Ascending aorta (tissue), 2 donors: ENCODE data around the gene TGFB2. TPM values are rescaled to one million over a fixed set of nuclear protein-coding genes. Genes with fewer than 3 reads are reported as not detected.
"Not testable (repeated sequence)": the region's sequence is repeated elsewhere in the genome, so short reads cannot be mapped to it uniquely, and the experiment has no call there.

Experiments used
- DNase-seq, 2 donors: peaks; one replicate each; pipeline ENCODE4 v3.0.0-alpha.2; 2019; ENCODE audit warnings: low spot score in 2 of 2
- H3K27ac ChIP-seq, 2 donors: fragments of 200-600 bp; sonication (generic); one replicate each; pipeline ENCODE4 v1.5.1; 2016 to 2017; ENCODE audit warnings: mild to moderate bottlenecking in 1 of 2
- H3K27me3 ChIP-seq: fragments of 200-600 bp; sonication (generic); one replicate; pipeline ENCODE4 v1.5.1; 2017
- H3K36me3 ChIP-seq, 2 donors: fragments of 200-600 bp; sonication (generic); one replicate each; pipeline ENCODE4 v1.5.1; 2016
- H3K4me1 ChIP-seq, 2 donors: fragments of 200-600 bp; sonication (generic); one replicate each; pipeline ENCODE4 v1.5.1; 2016 to 2017; ENCODE audit warnings: mild to moderate bottlenecking in 1 of 2
- H3K4me3 ChIP-seq, 2 donors: fragments of 200-600 bp; sonication (generic); one replicate each; pipeline ENCODE4 v1.5.1; 2016 to 2017; ENCODE audit warnings: mild to moderate bottlenecking in 1 of 2
- H3K9me3 ChIP-seq, 2 donors: fragments of 200-600 bp; sonication (generic); one replicate each; pipeline ENCODE4 v1.5.1; 2016
- intact Hi-C: fragments of 100-400 bp; cut with DNase I; formaldehyde crosslinking; loops from one replicate; pipeline ENCODE4 v1.15.1; 2023
- total RNA-seq: library from RNA; depleted of rRNA; stranded (reverse); fragments of >200 nt; gene quantifications from one replicate; pipeline ENCODE4 v1.1.0, GENCODE V29; 2016
- TF ChIP-seq, protein P1 (sequence below), 3 experiments: fragments of 200-600 bp in 2 of 3; fragments of 450-650 bp in 1 of 3; sonication (generic) in 2 of 3; IDR thresholded peaks; one replicate each; pipeline ENCODE4 v1.5.1; 2016 to 2019; ENCODE audit warnings: antibody characterized with exemption in 3 of 3, mild to moderate bottlenecking in 1 of 3, moderate library complexity in 1 of 3

Gene TGFB2
- total RNA-seq, 1 donor from 2014 or later = 9.9 TPM

GRCh38 chr1:218305472-218306064 is 39.6 kb upstream of the TGFB2 start:
- intact Hi-C loops = no loop called here
- no peaks in the 10 kb centered on the region for H3K9me3 ChIP-seq
- H3K4me3 ChIP-seq = no peak overlapping the region
- H3K27ac ChIP-seq = no peak overlapping the region
- peaks cover 0 to 5% of the 10 kb centered on the region in 2 donors for H3K36me3 ChIP-seq
- no peaks in the 10 kb centered on the region for H3K27me3 ChIP-seq
- TF ChIP-seq, protein P1, sequence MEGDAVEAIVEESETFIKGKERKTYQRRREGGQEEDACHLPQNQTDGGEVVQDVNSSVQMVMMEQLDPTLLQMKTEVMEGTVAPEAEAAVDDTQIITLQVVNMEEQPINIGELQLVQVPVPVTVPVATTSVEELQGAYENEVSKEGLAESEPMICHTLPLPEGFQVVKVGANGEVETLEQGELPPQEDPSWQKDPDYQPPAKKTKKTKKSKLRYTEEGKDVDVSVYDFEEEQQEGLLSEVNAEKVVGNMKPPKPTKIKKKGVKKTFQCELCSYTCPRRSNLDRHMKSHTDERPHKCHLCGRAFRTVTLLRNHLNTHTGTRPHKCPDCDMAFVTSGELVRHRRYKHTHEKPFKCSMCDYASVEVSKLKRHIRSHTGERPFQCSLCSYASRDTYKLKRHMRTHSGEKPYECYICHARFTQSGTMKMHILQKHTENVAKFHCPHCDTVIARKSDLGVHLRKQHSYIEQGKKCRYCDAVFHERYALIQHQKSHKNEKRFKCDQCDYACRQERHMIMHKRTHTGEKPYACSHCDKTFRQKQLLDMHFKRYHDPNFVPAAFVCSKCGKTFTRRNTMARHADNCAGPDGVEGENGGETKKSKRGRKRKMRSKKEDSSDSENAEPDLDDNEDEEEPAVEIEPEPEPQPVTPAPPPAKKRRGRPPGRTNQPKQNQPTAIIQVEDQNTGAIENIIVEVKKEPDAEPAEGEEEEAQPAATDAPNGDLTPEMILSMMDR (IDR thresholded peaks at IDR 0.05) = no peak
- H3K4me1 ChIP-seq = no peaks in the 10 kb centered on the region
- DNase-seq = no peak

DNA sequence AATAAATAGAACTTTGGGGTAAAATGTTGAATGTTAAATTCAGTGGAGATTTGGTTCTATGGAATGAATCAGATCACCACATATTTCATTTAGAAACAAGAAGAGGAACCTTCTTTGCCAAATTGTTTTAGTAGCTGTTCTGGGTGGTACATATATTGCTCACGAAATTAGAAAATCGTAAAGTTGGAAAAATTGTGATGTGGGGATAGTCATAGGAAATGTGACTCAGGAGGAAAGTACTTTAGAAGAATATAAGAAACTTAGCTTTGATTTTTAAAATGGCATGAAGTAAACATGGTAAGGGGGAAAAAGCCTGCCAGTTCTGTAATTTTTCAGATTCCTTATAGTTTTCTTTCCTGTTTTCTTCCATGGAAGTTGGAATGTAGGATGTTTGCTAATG is 32.6 kb upstream of the TGFB2 start:
- intact Hi-C loops = no loop called here
- no peak overlapping the region for H3K27ac ChIP-seq
- TF ChIP-seq, protein P1 (IDR thresholded peaks at IDR 0.05) = no peak
- H3K4me1 ChIP-seq = no peaks in the 10 kb centered on the region
- no peaks in the 10 kb centered on the region for H3K36me3 ChIP-seq
- DNase-seq = no peak
- no peaks in the 10 kb centered on the region for H3K9me3 ChIP-seq
- no peaks in the 10 kb centered on the region for H3K27me3 ChIP-seq
- H3K4me3 ChIP-seq = no peak overlapping the region

GRCh38 chr1:218314316-218314715 is 30.8 kb upstream of the TGFB2 start:
- no peak for DNase-seq
- H3K4me1 ChIP-seq = no peaks in the 10 kb centered on the region
- no peak overlapping the region for H3K4me3 ChIP-seq
- H3K27ac ChIP-seq = no peak overlapping the region
- no peaks in the 10 kb centered on the region for H3K27me3 ChIP-seq
- no peaks in the 10 kb centered on the region for H3K9me3 ChIP-seq
- TF ChIP-seq, protein P1 (IDR thresholded peaks at IDR 0.05) = no peak
- intact Hi-C loops = no loop called here
- peaks cover 0 to 4% of the 10 kb centered on the region in 2 donors for H3K36me3 ChIP-seq

- Histone ChIP-seq H3K27me3 (no peaks in the 10 kb centered on the region), H3K36me3 (peaks cover 0 to 4% of the 10 kb centered on the region in 2 donors), H3K9me3 (no peaks in the 10 kb centered on the region), H3K4me3 (no peak overlapping the region), H3K4me1 (no peaks in the 10 kb centered on the region), H3K27ac (no peak overlapping the region)
- TF ChIP-seq, protein P1 (IDR thresholded peaks at IDR 0.05) = no peak
- DNase-seq = no peak
- intact Hi-C loops = no loop called here
Observed at GRCh38 chr1:218315638-218316037, 29.5 kb upstream of the TGFB2 start.

- Histone ChIP-seq H3K4me1 (no peaks in the 10 kb centered on the region), H3K36me3 (peaks cover 0 to 4% of the 10 kb centered on the region in 2 donors), H3K27ac (no peak overlapping the region), H3K9me3 (no peaks in the 10 kb centered on the region), H3K27me3 (no peaks in the 10 kb centered on the region), H3K4me3 (no peak overlapping the region)
- intact Hi-C loops = no loop called here
- DNase-seq = no peak
- TF ChIP-seq, protein P1 (IDR thresholded peaks at IDR 0.05) = no peak
Observed at GRCh38 chr1:218317061-218317460, 28.1 kb upstream of the TGFB2 start.

GRCh38 chr1:218320182-218320581 is 25.0 kb upstream of the TGFB2 start:
- peaks cover 15 to 20% of the 10 kb centered on the region in 2 donors for H3K36me3 ChIP-seq
- H3K4me3 ChIP-seq, H3K9me3 ChIP-seq, H3K27me3 ChIP-seq, intact Hi-C loops, H3K27ac ChIP-seq, H3K4me1 ChIP-seq, DNase-seq: not testable (repeated sequence)
